GM12878 (cell line): ENCODE measurements around the gene OTOP3. TPM values are rescaled to one million over a fixed set of nuclear protein-coding genes. Genes with fewer than 3 reads are reported as not detected.

Source experiments
- ATAC-seq: fragments of 200-7000 bp; cut with Tn5 transposase; 3 replicates; pipeline ENCODE4 v1.9.1; 2020; ENCODE audit warnings: mild to moderate bottlenecking, moderate library complexity
- BruUV-seq: library from RNA; stranded (reverse); fragments of 400-500 nt; replicated peaks from 2 replicates; lab custom pipeline; 2021; lab: Mats Ljungman, UMichigan
- CTCF ChIA-PET: fragments of 300-600 bp; sonication (Branson Sonifier 250); formaldehyde crosslinking; extraction: SDS; loops from one replicate; lab custom pipeline; 2021; ENCODE audit warnings: inconsistent platforms; lab: Yijun Ruan, JAX
- POLR2A ChIA-PET: fragments of 350-600 bp; formaldehyde crosslinking; extraction: SDS; loops from one replicate; lab custom pipeline; 2021; ENCODE audit warnings: inconsistent platforms; lab: Charles Lee
- RAD21 ChIA-PET: fragments of 300-600 bp; sonication (Branson Sonifier 250); formaldehyde crosslinking; loops from one replicate; lab custom pipeline; 2023; ENCODE audit warnings: antibody characterized with exemption; ENCODE audit not compliant: unreplicated experiment; lab: Charles Lee
- SMC1A ChIA-PET: fragments of 300-600 bp; sonication (Branson Sonifier 250); formaldehyde crosslinking; loops from one replicate; lab custom pipeline; 2023; ENCODE audit not compliant: unreplicated experiment, uncharacterized antibody; lab: Charles Lee
- DNase-seq: peaks from one replicate; pipeline ENCODE4 v3.0.0-alpha.2; 2011; ENCODE audit warnings: low read depth, low spot score
- FAIRE-seq: peaks from 3 replicates; lab custom pipeline; 2011; peaks lifted over from hg19 to GRCh38; lab: Jason Lieb, UNC
- H2AFZ ChIP-seq: 2 replicates; pipeline ENCODE4 v1.6.0; 2011; ENCODE audit warnings: low read depth, low read length, control low read depth; ENCODE audit not compliant: control insufficient read depth
- H3K27ac ChIP-seq: 2 replicates; pipeline ENCODE4 v1.5.1; 2011; ENCODE audit warnings: control low read depth; ENCODE audit not compliant: control insufficient read depth, insufficient read depth
- H3K27me3 ChIP-seq, 2 experiments: replicated peaks in 1 of 2; 2 replicates each; pipeline versions ENCODE4 v1.6.0 to v1.6.1; 2011; ENCODE audit warnings: low read length in 1 of 2; ENCODE audit not compliant: control insufficient read depth in 2 of 2, insufficient read depth in 2 of 2
- H3K36me3 ChIP-seq, 2 experiments: 2 replicates each; pipeline ENCODE4 v1.5.1; 2011; ENCODE audit warnings: low read length in 1 of 2; ENCODE audit not compliant: control insufficient read depth in 2 of 2, insufficient read depth in 2 of 2
- H3K4me1 ChIP-seq: 2 replicates; pipeline ENCODE4 v1.6.1; 2011; ENCODE audit warnings: mild to moderate bottlenecking, low read length, moderate library complexity, mixed read lengths; ENCODE audit not compliant: control insufficient read depth, insufficient read depth
- H3K4me2 ChIP-seq: 2 replicates; pipeline ENCODE4 v1.6.0; 2011; ENCODE audit warnings: control low read depth; ENCODE audit not compliant: control insufficient read depth, insufficient read depth
- H3K4me3 ChIP-seq: fragments of 200-600 bp; sonication (generic); 2 replicates; pipeline ENCODE4 v1.5.1; 2016
- H3K79me2 ChIP-seq: 2 replicates; pipeline ENCODE4 v1.6.0; 2011; ENCODE audit warnings: low read length; ENCODE audit not compliant: control insufficient read depth, insufficient read depth
- H3K9ac ChIP-seq: 2 replicates; pipeline ENCODE4 v1.8.0; 2011; ENCODE audit warnings: low read length, control low read depth, mixed read lengths; ENCODE audit not compliant: control insufficient read depth, insufficient read depth
- H3K9me3 ChIP-seq: replicated peaks from 3 replicates; pipeline ENCODE4 v1.5.1; 2011; ENCODE audit warnings: mild to moderate bottlenecking, low read length; ENCODE audit not compliant: control insufficient read depth, insufficient read depth
- H4K20me1 ChIP-seq: 2 replicates; pipeline ENCODE4 v1.6.0; 2011; ENCODE audit not compliant: control insufficient read depth, insufficient read depth
- BCL3 ChIP-seq: IDR thresholded peaks from 2 replicates; pipeline ENCODE4 v1.6.1; 2011; ENCODE audit warnings: borderline replicate concordance, low read depth, mild to moderate bottlenecking, moderate library complexity, low read length; ENCODE audit not compliant: insufficient read depth, poor library complexity, severe bottlenecking
- CBX5 ChIP-seq: sonication (generic); IDR thresholded peaks from 2 replicates; pipeline ENCODE4 v1.6.1; 2016; ENCODE audit warnings: low read depth, moderate library complexity, mild to moderate bottlenecking, inconsistent platforms
- EP300 ChIP-seq, 2 experiments: fragments of 150-350 bp in 1 of 2; IDR thresholded peaks; 2 replicates each; pipeline ENCODE4 v1.6.1; 2011 to 2012; ENCODE audit warnings: low read depth in 2 of 2, low read length in 2 of 2, borderline replicate concordance in 1 of 2, improper control_type of control experiment in 1 of 2, inconsistent platforms in 1 of 2; ENCODE audit not compliant: control insufficient read depth in 1 of 2
- ESRRA ChIP-seq: IDR thresholded peaks from 2 replicates; pipeline ENCODE4 v1.6.1; 2012; ENCODE audit warnings: mild to moderate bottlenecking, low read length, improper control_type of control experiment
- HCFC1 ChIP-seq: fragments of 150-350 bp; IDR thresholded peaks from 2 replicates; pipeline ENCODE4 v1.6.1; 2014; ENCODE audit warnings: low read length
- NR2C2 ChIP-seq: IDR thresholded peaks from 2 replicates; pipeline ENCODE4 v1.6.1; 2011; ENCODE audit warnings: borderline replicate concordance, low read depth; ENCODE audit not compliant: control insufficient read depth, insufficient read length
- PRDM15 ChIP-seq: fragments of 450-650 bp; formaldehyde crosslinking; IDR thresholded peaks from 2 replicates; pipeline ENCODE4 v1.4.0; 2020; ENCODE audit warnings: mild to moderate bottlenecking, moderate library complexity
- RBBP5 ChIP-seq: fragments of 200-600 bp; sonication (generic); conservative IDR thresholded peaks from 2 replicates; pipeline ENCODE4 v1.6.1; 2016
- SREBF1 ChIP-seq: IDR thresholded peaks from 2 replicates; pipeline ENCODE4 v1.6.1; 2012; ENCODE audit warnings: mild to moderate bottlenecking, low read length
- ZZZ3 ChIP-seq: IDR thresholded peaks from 2 replicates; pipeline ENCODE4 v1.6.1; 2011; ENCODE audit warnings: low read depth; ENCODE audit not compliant: control insufficient read depth, insufficient read length
- WGBS: methylation state at CpG from one replicate; pipeline ENCODE4 v1.1.6; 2016; ENCODE audit warnings: low lambda C conversion rate; ENCODE audit not compliant: insufficient replicate concordance, insufficient coverage; ENCODE audit errors: missing lambda C conversion rate; 5-methylcytosine and 5-hydroxymethylcytosine counted together
- in situ Hi-C: fragments of 300-500 bp; cut with MboI; formaldehyde crosslinking; loops from 9 replicates; pipeline ENCODE4 v1.14.3; 2018; ENCODE audit warnings: mixed read lengths
- intact Hi-C: fragments of 100-400 bp; cut with micrococcal nuclease; formaldehyde crosslinking; loops from one replicate; pipeline ENCODE4 v1.14.2; 2022; ENCODE audit not compliant: unreplicated experiment
- polyA plus RNA-seq, 11 experiments: library from polyadenylated mRNA; depleted of rRNA in 4 of 11; unstranded in 6 of 11; stranded (reverse) in 5 of 11; fragments of >200 nt; fragmentation: Nextera tagmentation in 4 of 11; fragmentation: Illumina TruSeq in 1 of 11; extraction: Ambion mirVana in 4 of 11; extraction: Trizol in 1 of 11; gene quantifications; 1 replicate in 1 of 11; 2 replicates in 10 of 11; pipeline versions ENCODE4 v1.2.1 to v1.2.3, GENCODE V29; 2011 to 2016; ENCODE audit warnings: inconsistent platforms in 2 of 11, missing spikeins in 2 of 11, low read depth in 1 of 11
- total RNA-seq, 4 experiments: library from RNA; depleted of rRNA in 3 of 4; stranded (reverse); fragments of >200 nt in 3 of 4; fragmentation: Illumina TruSeq in 1 of 4; extraction: Trizol in 1 of 4; gene quantifications; 2 replicates each; pipeline versions ENCODE4 v1.2.1 to v1.2.3, GENCODE V29; 2013 to 2021

OTOP3 gene
- total and polyA plus RNA-seq, 10 of the 15 experiments (the other 5 are each of a cell fraction or from before 2014, with no cell fraction given): 0.03 to 0.06 TPM; not detected in 8

- RAD21 ChIA-PET: interaction anchor here (0.9 to 8.1 kb wide), 5 partner anchors 11 to 326 kb away, joined by 3 to 73 read pairs (median 4); no protein-coding TSS in a partner anchor
- TF ChIP-seq CBX5 (no peak), NR2C2 (no peak), PRDM15 (CRISPR knock-in tag) (no peak), ESRRA (no peak), HCFC1 (no peak), RBBP5 (no peak), ZZZ3 (no peak), BCL3 (no peak), SREBF1 (no peak), EP300 (IDR thresholded peaks at IDR 0.05; ENCODE audit: borderline replicate concordance in 1 of 2, control insufficient read depth in 1 of 2, low read depth in 2 of 2, low read length in 2 of 2) (no peak)
- Histone ChIP-seq H3K79me2 (no peaks in the 10 kb centered on the region), H4K20me1 (no peaks in the 10 kb centered on the region), H3K4me2 (no peak within 1 kb of the TSS), H3K4me1 (no peaks in the 10 kb centered on the region), H3K4me3 (no peak within 1 kb of the TSS), H3K36me3 (no peaks in the 10 kb centered on the region), H2AFZ (no peak within 1 kb of the TSS), H3K9ac (no peak within 1 kb of the TSS), H3K27ac (no peak within 1 kb of the TSS), H3K9me3 (no peaks in the 10 kb centered on the region), H3K27me3 (peaks cover 11 to 16% of the 10 kb centered on the region in 2 experiments)
- no peak for ATAC-seq
- in situ Hi-C loops (loop anchor here (5.0 kb wide), 1 partner anchor 33 kb away; no protein-coding TSS in a partner anchor), intact Hi-C loops (no loop called here)
- BruUV-seq: no TSS peak
- SMC1A ChIA-PET: interaction anchor here (1.1 to 6.8 kb wide), 3 partner anchors 21 to 35 kb away, joined by 3 to 73 read pairs (median 4); no protein-coding TSS in a partner anchor
- CTCF ChIA-PET: interaction anchor here (0.6 to 12.6 kb wide), 8 partner anchors 15 to 279 kb away, joined by 3 to 274 read pairs (median 3); no protein-coding TSS in a partner anchor
- FAIRE-seq: no peak
- 9% methylated on average over 53 of the region's 54 CpGs for WGBS
- no peak for DNase-seq
- POLR2A ChIA-PET: no interaction called here
These were observed 11.3 kb upstream of the OTOP3 start, which contains the start of gene OTOP2 for GRCh38 chr17:74924250-74924948. OTOP2 (plus strand) TSS chr17:74924273; CDS start chr17:74924633, 360 bp downstream.
